Fibroblast of the conjunctiva (primary cell): ENCODE data around the gene RHOT1.
"Not testable (repeated sequence)": the region's sequence is repeated elsewhere in the genome, so short reads cannot be mapped to it uniquely, and the experiment has no call there.

Source experiments
- DNase-seq: peaks from one replicate; pipeline ENCODE4 v3.0.0-alpha.2; 2010; ENCODE audit warnings: low read depth

The RHOT1 gene

DNA sequence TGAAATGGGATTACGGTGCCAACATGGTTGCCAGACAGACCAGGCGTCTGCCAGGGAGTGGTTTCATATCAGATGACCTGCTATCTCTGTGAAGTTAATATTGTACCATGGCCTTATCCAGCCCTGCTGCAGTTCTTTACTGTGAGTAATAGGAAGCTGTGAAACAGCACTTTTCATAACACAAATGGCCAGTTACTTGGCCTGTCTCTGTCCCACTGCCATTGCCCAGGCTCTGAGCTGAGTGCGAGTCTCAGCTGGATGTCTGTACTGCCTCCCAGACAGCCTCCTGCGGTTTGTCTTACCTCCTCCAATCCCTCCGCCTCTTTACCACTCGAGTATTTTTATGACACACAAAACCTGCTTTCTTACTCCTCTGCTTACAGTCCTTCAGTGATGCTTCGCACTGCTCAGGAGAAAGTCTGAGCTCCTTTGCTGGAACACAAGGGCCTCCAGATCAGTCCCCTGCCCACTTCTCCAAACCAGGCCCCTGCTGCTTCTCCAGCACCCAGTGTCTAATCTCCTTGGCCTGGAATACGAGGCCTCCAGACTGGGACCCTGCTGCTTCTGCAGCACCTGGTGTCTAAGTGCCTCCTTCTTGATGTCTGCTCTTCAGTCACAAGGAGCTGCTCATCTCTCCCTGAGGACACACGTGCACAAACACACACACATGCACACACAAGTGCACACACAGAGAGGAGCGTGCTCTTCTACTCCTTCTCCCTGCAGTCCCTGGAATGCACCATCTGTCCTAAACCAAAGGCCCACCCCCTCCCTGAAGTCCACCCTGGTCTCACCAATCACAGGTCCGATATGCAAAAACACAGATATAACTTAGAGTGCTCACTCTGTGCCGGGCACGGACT is 17.1 kb upstream of the RHOT1 start:
- DNase-seq: no peak

DNA sequence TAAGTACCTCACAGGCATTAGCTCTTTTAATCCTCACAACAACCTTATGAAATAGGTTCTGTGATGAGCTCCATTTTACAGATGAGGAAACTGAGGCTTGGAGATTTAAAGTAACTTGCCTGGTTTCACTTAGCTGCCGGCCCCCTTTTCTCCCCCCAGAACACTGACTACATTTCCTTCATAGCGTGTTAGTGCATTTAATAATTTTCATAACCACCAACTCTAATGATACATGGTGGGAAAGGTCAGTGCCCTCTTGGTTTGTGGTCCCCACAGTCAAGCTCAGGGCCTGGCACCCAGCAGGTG is 16.5 kb upstream of the RHOT1 start:
- DNase-seq: no peak

DNA sequence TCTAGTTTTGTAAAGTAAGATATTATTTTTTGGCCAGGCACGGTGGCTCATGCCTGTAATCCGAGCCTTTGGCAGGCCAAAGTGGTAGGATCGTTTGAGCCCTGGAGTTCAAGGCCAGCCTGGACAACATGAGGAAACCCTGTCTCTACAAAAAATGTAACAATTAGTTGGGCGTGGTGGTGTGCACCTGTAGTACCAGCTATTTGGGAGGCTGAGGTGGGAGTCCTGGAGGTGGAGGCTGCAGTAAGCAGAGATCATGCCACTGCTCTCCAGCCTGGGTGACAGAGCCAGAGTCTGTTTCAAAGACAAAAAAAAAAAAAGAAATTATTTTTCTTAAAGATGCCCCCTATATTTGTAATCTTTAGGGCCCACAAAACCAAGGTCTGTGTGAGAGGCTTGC is 16.0 kb upstream of the RHOT1 start:
- DNase-seq: no peak

DNA sequence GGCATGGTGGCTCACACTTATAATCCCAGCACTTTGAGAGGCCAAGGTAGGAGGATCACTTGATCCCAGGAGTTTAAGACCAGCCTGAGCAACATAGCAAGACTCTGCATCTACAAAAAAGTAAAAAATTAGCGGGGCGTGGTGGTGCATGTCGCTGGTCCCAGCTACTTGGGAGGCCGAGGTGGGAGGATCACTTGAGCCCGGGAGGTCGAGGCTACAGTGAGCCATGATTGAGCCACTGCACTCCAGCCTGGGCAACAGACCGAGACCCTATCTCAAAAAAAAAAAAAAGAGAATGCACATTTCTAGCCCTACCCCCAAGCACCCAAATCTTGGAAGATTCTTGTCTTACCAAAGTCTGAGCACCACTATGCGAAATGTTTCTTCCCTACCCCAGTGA is 15.6 kb upstream of the RHOT1 start:
- DNase-seq: no peak

DNA sequence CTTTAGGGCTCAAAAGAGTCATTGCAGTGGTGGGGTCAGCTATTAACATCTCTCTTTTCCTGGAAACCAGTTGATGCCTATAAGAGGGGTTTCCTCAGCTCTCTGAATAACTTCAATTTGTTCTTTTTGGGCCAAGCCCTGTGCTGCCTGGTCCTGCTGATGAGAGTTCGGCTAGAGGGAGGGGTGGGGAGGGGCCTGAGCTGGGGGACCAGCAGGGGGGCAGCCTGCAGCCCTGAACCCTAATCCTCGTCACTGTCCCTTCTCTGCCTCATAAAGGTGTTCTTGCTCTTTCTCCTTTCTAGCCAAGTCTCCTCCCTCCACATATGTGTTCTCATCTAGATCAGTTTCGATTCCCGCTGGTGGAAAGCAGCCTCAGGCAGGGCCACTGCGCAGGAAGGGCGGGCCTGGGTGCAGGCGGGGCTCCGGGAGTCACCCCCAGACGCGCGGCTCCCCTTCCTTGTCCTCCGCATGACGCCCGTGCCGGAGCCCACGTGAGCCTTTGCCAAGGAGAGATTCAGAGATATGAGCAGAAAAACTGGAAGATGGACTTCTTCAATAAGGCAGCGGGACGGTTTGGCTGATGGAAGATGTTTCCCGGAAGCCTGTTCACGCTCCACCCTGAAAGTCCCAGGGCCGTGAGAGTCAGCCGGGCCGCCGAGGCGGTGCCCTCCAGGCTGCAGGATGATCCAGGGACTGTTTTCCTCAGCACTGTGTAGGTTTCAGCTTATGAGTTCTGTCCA is 15.0 kb upstream of the RHOT1 start:
- DNase-seq: peak; percentile 43

DNA sequence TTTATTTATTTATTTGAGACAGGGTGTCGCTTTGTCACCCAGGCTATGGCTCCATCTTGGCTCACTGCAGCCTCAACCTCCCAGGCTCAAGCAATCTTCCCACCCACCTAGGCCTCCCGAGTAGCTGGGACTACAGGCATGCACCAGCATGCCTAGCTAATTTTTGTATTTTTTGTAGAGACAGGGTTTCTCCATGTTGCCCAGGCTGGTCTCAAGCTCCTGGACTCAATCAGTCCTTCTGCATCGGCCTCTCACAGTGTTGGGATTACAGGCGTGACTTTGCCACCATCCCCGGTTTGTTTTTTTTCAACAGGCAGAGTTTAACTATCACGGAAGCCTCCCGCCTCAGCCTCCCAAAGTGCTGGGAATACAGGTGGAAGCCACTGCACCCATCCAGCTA is 13.8 kb upstream of the RHOT1 start:
- not testable (repeated sequence) for DNase-seq

DNA sequence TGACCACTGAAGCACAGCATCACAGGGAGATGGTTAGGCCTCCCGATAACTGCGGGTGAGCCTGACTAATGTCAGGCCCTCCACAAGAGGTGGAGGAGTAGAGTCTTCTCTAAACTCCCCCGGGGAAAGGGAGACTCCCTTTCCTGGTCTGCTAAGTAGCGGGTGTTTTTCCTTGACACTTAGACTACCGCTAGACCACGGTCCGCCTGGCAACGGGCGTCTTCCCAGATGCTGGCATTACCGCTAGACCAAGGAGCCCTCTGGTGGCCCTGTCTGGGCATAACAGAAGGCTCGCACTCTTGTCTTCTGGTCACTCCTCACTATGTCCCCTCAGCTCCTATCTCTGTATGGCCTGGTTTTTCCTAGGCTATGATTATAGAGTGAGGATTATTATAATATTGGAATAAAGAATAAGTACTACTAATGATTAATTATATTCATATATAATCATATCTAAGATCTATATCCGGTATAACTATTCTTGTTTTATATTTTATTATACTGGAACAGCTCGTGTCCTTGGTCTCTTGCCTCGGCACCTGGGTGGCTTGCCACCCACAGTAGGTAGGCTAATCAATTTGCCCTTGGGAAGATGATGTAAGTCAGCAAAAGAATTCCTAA is 6.7 kb upstream of the RHOT1 start:
- not testable (repeated sequence) for DNase-seq

DNA sequence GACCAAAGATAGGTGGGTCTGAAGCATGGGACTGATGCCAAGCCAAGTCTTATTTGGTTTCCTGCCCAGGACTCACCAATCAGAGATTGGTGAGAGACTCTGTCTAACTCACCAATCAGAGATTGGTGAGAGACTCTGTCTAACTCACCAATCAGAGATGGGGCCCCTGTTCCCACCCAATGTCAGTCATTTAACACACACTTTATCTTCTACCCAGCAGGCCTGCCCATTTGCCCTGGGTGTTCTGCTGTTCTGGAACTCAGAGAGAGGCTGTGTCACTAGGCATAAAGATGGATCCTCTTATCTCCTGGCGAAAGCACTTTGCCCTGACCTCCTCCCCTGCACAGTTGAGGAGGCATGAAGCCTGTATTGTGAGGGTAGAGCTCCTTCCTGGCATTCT is 5.4 kb upstream of the RHOT1 start:
- no peak for DNase-seq

DNA sequence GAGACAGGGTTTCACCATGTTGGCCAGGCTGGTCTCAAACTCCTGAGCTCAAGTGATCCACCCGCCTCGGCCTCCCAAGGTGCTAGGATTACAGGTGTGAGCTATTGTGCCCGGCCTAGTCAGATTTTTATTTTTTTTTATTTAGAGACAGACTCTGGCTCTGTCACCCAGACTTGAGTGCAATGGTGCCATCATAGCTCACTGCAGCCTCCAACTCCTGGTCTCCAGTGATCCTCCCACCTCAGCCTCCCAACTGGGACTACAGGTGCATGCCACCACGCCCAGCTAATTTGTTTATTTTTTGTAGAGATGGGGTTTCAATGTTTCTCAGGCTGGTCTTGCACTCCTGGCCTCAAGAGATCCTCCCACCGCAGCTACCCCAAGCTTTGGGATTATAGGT is 2.8 kb upstream of the RHOT1 start:
- DNase-seq: not testable (repeated sequence)

DNA sequence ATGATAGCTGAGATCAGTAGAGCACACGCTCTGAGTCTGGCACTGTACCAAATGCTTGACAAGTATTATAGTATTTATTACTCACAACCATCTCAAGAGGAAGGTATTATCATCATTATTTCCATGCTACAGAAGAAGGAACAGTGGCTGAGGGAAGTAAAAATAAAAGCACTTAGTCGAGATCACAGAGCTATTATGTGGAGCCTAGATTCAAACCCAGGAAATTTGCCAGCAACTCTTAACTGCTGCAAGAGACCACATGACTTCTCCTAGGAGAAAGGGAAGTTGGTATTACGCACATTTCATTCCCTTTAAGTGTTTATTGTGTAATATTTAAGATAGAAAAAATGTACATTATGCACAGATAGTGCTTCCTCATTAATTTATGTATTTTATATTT is 1.0 kb upstream of the RHOT1 start:
- peak; percentile 65 for DNase-seq

DNA sequence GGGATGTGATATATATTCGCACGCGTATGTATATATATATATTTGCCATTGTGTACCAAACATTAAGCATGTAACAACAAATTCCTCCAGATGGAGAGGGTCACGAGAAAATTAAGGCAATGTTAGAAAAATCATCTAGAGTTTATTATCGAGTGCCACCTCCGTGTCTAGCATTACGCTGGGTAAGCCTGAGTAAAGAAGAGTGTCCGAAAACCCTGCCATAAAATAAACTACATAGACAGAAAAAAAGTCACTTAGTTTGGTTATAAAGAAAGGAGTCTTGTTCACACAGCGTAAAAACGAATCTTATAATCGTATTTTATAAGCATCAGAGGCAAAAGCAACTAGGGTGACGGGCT is 644 bp upstream of the RHOT1 start:
- no peak for DNase-seq

DNA sequence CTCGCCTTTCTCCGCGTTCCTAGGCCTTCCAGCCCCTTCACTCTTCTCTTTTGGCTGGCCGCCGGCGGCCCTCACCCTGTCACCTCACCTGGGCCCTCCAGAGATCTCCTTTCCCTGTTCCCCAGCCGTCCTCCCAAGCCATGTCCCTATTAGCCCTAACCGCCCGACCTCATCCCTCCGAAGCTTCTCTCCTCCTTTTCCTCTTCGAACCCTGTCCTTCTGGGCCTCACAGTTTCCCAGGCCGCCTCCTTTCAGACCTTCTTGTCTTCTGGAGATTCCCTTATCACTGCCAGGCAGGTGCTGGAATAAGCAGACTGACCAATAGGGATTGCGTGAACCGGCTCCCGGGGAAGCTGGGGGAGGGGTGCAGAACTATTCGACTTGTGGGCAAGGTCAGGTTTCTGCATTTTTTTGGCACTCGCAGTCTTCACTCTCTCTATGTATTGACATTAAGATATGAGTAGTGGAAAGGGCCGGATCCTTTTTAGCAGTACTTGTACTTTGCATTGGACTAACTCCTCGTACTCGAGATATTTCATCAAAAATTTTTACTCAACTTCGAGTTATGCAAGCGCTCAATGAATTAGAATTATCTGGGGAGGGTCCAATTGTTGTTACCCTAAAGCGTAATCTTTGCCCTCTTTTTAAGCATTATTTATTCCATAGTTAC is 690 bp downstream of the RHOT1 start:
- peak; percentile 43 for DNase-seq

DNA sequence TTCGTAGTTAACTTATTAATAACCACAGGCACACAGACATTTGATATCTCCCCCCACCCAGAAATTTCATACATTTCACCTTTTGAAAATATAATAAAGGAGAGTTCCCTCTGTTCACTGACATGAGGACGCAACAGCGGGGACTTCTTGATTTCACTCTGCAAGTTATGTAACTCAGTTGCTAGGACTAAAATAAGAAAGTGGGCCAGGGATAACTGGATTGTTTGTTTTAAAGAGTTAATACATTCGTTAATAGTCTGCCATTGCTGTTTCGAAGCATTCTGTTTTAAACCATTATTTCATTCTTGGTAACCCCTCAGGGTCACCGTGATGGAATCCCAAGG is 1.2 kb downstream of the RHOT1 start:
- no peak for DNase-seq

DNA sequence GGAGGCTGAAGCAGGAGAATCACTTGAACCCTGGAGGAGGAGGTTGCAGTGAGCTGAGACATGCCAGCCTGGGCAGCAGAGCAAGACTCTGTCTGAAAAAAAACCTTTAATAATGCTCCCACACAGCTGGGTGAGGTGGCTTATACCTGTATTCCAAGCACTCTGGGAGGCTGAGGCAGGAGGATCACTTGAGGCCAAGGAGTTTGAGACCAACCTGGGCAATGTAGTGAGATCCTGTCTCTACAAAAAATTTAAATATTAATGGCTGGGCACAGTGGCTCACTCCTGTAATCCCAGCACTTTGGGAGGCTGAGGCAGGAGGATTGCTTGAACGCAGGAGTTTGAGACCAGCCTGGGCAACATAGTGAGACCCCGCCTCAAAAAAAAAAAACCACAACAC is 2.1 kb downstream of the RHOT1 start:
- not testable (repeated sequence) for DNase-seq

DNA sequence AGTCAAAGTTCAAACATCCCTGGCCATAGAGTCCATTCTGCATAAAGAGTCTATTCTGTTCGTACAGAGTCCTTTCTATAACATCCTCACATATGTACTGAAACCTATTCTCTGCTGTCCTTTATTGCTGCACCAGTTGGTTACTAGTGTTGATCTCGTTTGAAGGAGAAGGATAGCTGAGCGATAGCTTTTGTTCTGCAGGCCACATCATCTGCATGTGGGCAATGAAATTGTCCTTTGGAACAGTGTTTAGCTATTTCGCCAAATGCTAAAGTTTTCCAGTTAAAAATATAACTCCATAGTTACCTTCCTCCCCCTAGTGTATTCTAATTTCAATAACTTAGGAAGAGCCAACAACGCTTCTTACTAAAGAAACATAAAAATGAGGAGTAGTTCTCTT is 6.0 kb downstream of the RHOT1 start:
- DNase-seq: no peak

DNA sequence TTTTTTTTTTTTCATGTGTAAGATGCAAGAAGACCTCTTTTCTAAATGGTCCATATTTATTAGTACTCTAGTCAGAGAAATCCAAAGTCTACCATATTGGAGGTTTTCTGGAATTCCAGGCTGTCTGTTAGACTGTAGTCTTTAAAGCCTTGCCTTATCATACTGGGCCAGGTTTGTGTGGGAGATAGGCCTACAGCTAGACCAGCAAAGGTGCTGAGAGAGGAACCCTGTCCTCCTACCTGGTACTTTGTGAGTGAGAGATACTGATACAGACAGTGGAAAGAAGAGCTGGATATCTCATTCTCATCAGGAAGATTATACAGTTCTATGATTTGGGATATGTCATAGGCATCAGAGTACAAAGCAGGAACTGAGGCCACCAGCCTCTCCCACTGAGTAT is 8.1 kb downstream of the RHOT1 start:
- DNase-seq: no peak

DNA sequence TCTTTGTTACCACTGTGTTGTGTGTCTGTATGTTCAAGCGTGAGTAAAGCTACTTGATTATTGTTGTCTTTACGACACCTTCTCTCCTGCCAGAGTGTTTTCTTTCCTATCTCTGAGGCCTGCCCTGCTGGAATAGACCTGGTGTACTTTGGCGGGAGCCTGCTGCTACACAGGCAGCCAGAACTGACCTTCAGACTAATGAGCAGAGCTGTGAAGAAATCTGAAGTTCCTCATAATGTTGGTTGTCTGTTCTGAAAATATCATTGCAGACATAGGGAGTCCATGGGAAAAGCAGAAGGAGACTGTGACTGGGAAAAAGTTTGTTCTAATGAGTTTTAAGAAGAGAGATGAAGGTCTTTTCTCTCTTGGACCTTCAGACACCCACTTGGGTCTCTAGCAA is 9.8 kb downstream of the RHOT1 start:
- no peak for DNase-seq

DNA sequence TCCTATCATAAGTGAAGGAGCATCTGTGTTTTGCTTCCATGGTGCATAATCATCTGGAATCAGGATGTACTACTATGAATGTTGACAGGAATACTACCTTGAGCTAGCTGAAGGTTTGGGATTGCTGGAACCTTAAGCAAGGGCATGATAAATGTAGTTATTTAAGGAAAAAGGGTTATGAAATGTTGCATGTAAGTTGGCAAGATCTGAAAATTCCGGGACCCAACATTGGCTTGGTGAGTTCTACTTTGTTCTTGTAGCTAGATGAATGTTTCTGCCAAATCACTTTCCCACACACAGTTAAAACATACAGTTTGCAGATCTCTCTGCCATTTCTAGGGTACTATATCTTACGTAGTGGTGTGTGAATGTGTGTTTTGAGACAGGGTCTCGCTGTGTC is 13.6 kb downstream of the RHOT1 start:
- no peak for DNase-seq

DNA sequence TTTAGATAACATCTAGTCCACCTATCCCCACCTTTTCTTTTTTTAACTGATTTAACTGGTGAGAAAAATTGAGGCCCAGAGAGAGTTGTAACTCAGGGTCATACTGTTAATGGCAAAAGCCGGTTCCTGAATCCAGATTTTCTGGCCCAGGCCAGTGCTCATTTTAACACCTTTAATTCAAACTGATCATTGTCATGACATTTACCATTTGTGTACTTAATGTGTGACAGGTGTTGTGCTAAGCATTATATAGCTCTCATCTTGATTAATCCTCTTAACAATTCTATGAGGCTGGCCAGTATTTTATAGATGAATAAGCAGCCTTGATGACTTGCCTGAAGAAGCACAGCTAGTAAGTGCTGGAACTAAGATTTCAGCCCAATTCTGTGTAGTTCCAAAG is 14.4 kb downstream of the RHOT1 start:
- DNase-seq: no peak

DNA sequence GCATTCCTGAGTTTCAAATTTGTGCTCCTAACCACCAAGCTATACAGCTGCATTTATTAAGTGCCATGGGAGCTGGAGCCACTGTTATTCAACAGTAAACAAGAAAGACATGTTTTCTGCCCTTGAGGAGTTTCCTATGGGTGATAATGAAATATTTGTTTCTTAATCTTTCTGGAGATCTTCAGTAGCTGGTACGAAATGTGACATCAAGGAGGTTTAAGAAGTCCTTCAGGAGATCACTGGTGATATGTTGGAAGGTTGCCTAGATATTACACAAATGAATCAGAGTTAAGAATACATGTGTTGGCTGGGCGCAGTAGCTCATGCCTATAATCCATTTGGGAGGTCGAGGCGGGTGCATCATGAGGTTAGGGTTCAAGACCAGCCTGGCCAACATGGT is 14.9 kb downstream of the RHOT1 start:
- peak; percentile 24 for DNase-seq

DNA sequence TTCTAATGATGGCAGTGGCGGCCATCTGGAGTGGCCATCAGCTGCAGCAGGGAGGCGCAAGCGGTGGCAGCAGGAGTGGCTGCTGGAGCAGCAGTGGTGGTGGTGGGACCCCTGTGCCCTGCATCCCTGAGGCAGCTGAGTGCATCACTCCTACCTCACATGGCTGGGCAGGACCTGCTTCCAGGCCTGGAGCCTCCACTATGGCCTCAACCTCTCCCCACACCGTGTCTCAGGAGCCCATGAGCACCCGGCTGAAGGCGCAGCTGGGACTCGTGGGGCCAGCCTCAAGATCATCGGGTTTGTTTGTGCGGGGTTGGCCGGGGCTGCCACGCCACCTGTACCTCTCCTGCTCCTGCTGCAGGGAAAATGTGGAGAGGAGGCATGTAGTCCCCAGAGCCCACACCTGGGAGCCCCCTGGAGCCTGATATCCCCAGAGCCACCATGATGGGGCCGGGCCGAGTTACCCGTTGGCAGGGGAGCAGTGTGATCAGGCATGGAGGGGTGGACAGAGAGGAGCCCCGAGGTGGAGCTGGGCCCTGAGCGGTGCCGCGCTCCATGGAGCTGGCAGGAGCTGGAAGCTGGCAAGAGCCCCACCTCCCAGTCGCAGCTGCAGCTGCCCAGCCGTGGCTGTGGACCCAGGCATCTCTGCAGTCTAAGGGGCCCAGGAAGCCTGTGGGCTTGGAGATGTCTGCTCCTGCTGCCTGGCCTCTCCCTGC is 16.7 kb downstream of the RHOT1 start:
- no peak for DNase-seq
